ENCODE measurements around the gene MCUB. TPM values are rescaled to one million over a fixed set of nuclear protein-coding genes. Genes with fewer than 3 reads are reported as not detected.

MCUB gene
- total RNA-seq, 2 donors from 2014 or later: 2.9 to 58.3 TPM

DNA sequence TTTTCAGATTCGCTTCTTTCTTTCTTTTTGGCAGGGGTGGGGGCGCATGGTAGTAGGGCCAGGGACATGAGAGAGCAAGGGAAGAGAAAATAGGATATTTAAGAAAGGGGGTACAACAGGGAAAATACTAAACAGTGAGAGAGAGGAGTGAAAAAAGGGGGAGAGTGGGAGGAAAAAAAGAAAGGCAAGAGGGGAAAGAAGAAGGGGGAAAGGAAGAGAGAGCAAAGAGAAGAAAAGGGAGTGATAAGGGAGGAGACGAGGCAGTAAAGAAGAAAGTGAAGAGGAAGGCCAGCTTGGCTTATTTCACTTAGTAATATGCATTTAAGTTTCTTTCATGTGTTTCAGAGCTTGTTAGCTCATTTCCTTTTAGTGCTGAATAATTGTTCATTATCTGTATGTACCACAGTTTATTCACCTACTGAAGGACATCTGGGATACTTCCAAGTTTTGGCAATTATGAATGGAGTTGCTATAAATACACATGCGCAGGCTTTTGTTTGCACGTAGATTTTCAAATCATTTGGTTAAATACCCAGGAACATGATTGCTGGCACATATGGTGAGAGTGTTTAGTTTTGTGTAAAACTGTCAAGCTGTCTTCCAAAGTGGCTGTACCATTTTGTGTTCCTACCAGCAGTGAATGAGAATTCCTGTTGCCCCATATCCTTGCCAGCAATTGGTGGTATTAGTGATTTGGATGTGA, 105.9 kb downstream of the MCUB start:
- Histone ChIP-seq H3K27ac (no peak overlapping the region), H3K4me1 (no peaks in the 10 kb centered on the region), H3K4me3 (no peak overlapping the region), H3K27me3 (no peaks in the 10 kb centered on the region), H3K9me3 (no peaks in the 10 kb centered on the region), H3K36me3 (replicated peaks in 1 of 2; ENCODE audit: insufficient read depth in 1 of 2, low read depth in 2 of 2) (no peaks in the 10 kb centered on the region)
- intact Hi-C loops (cut with DNase I): no loop called here
- DNase-seq (peak in 1 of 4 donors; percentile 5), ATAC-seq (peak; percentile 33)
- WGBS, 2 donors: 58 to 63% methylated on average over 5 of the region's 5 CpGs
- TF ChIP-seq POLR2A (IDR thresholded peaks at IDR 0.05): no peak

DNA sequence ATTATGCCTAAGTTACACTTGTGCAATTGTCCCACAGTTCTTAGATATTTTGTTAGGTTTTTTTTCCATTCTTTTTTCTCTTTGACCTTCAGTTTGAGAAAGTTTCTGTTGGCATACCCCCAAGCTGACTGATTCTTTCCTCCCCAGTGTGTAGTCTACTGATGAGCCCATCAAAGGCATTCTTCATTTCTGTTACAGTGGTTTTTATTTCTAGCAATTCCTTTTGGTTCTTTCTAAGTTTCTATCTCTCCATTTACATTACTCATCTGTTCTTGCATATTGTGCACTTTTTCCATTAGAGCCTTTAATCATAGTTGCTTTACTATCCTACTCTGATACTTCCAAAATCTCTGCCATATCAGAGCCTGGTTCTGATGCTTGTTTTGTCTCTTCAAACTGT, 111.3 kb downstream of the MCUB start:
- H3K4me1 ChIP-seq: no peaks in the 10 kb centered on the region
- DNase-seq (no peak), ATAC-seq (no peak)
- no peak overlapping the region for H3K4me3 ChIP-seq
- no peaks in the 10 kb centered on the region for H3K9me3 ChIP-seq
- TF ChIP-seq, protein P1, sequence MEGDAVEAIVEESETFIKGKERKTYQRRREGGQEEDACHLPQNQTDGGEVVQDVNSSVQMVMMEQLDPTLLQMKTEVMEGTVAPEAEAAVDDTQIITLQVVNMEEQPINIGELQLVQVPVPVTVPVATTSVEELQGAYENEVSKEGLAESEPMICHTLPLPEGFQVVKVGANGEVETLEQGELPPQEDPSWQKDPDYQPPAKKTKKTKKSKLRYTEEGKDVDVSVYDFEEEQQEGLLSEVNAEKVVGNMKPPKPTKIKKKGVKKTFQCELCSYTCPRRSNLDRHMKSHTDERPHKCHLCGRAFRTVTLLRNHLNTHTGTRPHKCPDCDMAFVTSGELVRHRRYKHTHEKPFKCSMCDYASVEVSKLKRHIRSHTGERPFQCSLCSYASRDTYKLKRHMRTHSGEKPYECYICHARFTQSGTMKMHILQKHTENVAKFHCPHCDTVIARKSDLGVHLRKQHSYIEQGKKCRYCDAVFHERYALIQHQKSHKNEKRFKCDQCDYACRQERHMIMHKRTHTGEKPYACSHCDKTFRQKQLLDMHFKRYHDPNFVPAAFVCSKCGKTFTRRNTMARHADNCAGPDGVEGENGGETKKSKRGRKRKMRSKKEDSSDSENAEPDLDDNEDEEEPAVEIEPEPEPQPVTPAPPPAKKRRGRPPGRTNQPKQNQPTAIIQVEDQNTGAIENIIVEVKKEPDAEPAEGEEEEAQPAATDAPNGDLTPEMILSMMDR (IDR thresholded peaks at IDR 0.05): no peak
- TF ChIP-seq POLR2A (IDR thresholded peaks at IDR 0.05): no peak
- H3K27me3 ChIP-seq: no peaks in the 10 kb centered on the region
- intact Hi-C loops (cut with DNase I): no loop called here
- H3K36me3 ChIP-seq (replicated peaks in 1 of 2; ENCODE audit: insufficient read depth in 1 of 2, low read depth in 2 of 2): no peaks in the 10 kb centered on the region
- H3K27ac ChIP-seq: no peak overlapping the region

DNA sequence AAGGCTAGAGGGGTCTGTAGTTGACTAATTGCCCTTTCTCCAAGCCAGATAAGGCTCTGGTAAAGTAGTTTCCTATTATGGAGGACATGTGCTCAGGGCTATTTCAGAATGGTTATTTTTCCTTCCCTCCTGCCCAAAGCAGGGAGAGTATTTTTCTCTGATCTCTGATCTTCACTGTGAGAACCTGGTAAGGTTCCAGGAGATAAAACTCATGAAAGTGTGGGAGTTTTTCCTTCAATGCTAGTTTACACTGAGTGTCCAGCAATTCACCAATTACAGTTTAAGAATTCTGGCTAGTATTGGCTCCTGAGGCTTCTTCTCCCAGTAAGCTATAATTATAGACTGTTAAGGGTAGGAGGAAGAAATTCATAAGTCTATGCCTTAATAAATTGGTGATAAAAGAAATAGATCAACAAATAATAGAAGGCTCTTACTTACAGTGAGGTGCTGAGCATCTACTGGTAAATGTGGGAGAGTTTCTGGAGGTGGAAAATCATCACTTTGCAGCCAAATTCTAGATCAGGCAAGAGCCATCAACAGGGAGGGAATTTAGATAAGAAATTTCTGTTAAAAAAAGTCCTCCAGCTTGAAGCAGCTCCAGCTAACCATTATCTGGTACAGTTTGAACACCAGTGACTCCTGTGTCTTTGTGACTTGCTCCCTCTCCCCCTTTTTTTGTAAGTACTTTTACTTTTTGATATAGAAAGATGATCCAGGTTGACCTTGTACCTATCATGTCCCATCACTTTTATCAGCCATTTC, 112.3 kb downstream of the MCUB start:
- DNase-seq: no peak
- H3K27me3 ChIP-seq: no peaks in the 10 kb centered on the region
- no peak for ATAC-seq
- H3K4me3 ChIP-seq: no peak overlapping the region
- TF ChIP-seq, protein P1 (IDR thresholded peaks at IDR 0.05): no peak
- no peak for TF ChIP-seq POLR2A (IDR thresholded peaks at IDR 0.05)
- no peaks in the 10 kb centered on the region for H3K4me1 ChIP-seq
- intact Hi-C loops (cut with DNase I): no loop called here
- H3K36me3 ChIP-seq (replicated peaks in 1 of 2; ENCODE audit: insufficient read depth in 1 of 2, low read depth in 2 of 2): no peaks in the 10 kb centered on the region
- H3K9me3 ChIP-seq: no peaks in the 10 kb centered on the region
- no peak overlapping the region for H3K27ac ChIP-seq

DNA sequence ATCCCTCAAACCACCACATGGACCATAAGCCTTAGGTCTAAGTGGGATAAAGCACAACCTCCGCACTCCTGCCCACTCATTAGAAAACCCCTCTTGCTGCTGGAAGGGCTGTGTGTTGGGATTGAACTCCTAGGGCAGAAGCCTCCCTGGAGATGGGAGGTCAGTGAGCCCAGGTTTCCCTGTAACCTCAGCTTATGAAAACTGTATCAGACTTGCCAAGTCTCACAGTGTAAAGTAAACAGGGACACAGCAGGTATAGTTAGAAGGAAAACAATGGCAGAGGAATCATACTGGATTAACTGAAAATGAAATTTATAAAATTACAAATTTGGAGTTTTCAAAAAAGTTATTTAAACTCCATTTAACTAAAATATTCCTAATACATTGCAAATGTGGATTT, 113.3 kb downstream of the MCUB start:
- no peak for DNase-seq
- TF ChIP-seq POLR2A (IDR thresholded peaks at IDR 0.05): no peak
- TF ChIP-seq, protein P1 (IDR thresholded peaks at IDR 0.05): no peak
- Histone ChIP-seq H3K9me3 (no peaks in the 10 kb centered on the region), H3K27ac (no peak overlapping the region), H3K4me1 (no peaks in the 10 kb centered on the region), H3K4me3 (no peak overlapping the region), H3K27me3 (no peaks in the 10 kb centered on the region), H3K36me3 (replicated peaks in 1 of 2; ENCODE audit: insufficient read depth in 1 of 2, low read depth in 2 of 2) (no peaks in the 10 kb centered on the region)
- intact Hi-C loops (cut with DNase I): no loop called here
- WGBS, 2 donors: 92 to 100% methylated on average over 1 of the region's 1 CpG
- ATAC-seq: no peak

DNA sequence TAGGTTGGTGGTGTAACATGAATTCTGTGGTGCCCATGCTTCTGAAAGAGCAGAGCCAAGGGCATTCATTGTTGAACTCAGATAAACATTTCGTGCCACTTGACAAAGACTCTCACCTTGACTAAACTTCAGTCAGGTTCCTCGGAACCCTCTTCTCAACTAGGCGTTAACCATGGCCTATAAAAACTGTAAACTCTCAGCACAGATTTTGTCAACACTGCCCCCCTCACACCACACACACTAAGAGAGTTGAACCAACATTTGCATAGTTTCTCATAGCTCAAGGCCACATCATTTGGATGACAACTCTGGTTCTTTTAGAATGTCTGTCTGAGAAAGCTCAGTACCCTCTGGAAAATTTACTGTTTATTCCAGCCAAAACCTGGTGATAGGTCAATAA, 115.1 kb downstream of the MCUB start:
- intact Hi-C loops (cut with DNase I): no loop called here
- Histone ChIP-seq H3K4me1 (no peaks in the 10 kb centered on the region), H3K9me3 (no peaks in the 10 kb centered on the region), H3K4me3 (no peak overlapping the region), H3K27ac (no peak overlapping the region), H3K36me3 (replicated peaks in 1 of 2; ENCODE audit: insufficient read depth in 1 of 2, low read depth in 2 of 2) (no peaks in the 10 kb centered on the region), H3K27me3 (no peaks in the 10 kb centered on the region)
- ATAC-seq (no peak), DNase-seq (no peak)
- no peak for TF ChIP-seq POLR2A (IDR thresholded peaks at IDR 0.05)
- TF ChIP-seq, protein P1 (IDR thresholded peaks at IDR 0.05): no peak
- WGBS, 2 donors: 32 to 37% methylated on average over 3 of the region's 3 CpGs
